ENCODE results near the gene SLC34A1. TPM values are rescaled to one million over a fixed set of nuclear protein-coding genes. Genes with fewer than 3 reads are reported as not detected.

The SLC34A1 gene
- total RNA-seq, 1 experiment from 2014 or later = 0.19 TPM

GRCh38 chr5:177446200-177447065, 62.2 kb downstream of the SLC34A1 start, which contains the start of gene PRR7:
Gene PRR7 (plus strand): TSS chr5:177446814. CDS start chr5:177455068, 8,254 bp downstream.
- CTCF ChIA-PET = interaction anchor here (0.6 to 6.8 kb wide), 5 partner anchors 17 to 487 kb away, joined by 3 to 57 read pairs (median 5); no protein-coding TSS in a partner anchor
- BruUV-seq (replicated peaks) = no TSS peak
- H3K4me1 Mint-ChIP-seq (ENCODE audit: low read depth, unreplicated experiment) = peaks cover 22% of the 10 kb centered on the region
- peak within 1 kb of the TSS; percentile 70 for H3K4me3 Mint-ChIP-seq (ENCODE audit: low read depth, unreplicated experiment)
- peaks cover 77% of the 10 kb centered on the region for H3K36me3 Mint-ChIP-seq (ENCODE audit: insufficient read depth, unreplicated experiment)
- peak; percentile 88 for DNase-seq
- TF ChIP-seq CTCF (IDR thresholded peaks at IDR 0.05; ENCODE audit: unreplicated experiment) = no peak
- H3K9me3 Mint-ChIP-seq (ENCODE audit: low read depth, unreplicated experiment) = no peaks in the 10 kb centered on the region
- intact Hi-C loops (cut with micrococcal nuclease; ENCODE audit: unreplicated experiment) = no loop called here
- peak within 1 kb of the TSS; percentile 81 for H3K27ac Mint-ChIP-seq (ENCODE audit: unreplicated experiment)
- no peaks in the 10 kb centered on the region for H3K27me3 Mint-ChIP-seq (ENCODE audit: unreplicated experiment)

GRCh38 chr5:177447066-177447610, 62.9 kb downstream of the SLC34A1 start:
- Mint-ChIP-seq H3K27me3 (ENCODE audit: unreplicated experiment) (no peaks in the 10 kb centered on the region), H3K4me3 (ENCODE audit: low read depth, unreplicated experiment) (peak overlapping the region; percentile 70), H3K9me3 (ENCODE audit: low read depth, unreplicated experiment) (no peaks in the 10 kb centered on the region), H3K27ac (ENCODE audit: unreplicated experiment) (peak overlapping the region; percentile 50), H3K36me3 (ENCODE audit: insufficient read depth, unreplicated experiment) (peaks cover 75% of the 10 kb centered on the region), H3K4me1 (ENCODE audit: low read depth, unreplicated experiment) (peaks cover 29% of the 10 kb centered on the region)
- intact Hi-C loops (cut with micrococcal nuclease; ENCODE audit: unreplicated experiment) = no loop called here
- BruUV-seq (replicated peaks) = no TSS peak
- CTCF ChIA-PET = interaction anchor here (0.6 to 6.8 kb wide), 8 partner anchors 20 to 643 kb away, joined by 4 to 57 read pairs (median 7); partner anchors contain the start of genes FGFR4 and GRK6
- DNase-seq = peak; percentile 82
- TF ChIP-seq CTCF (IDR thresholded peaks at IDR 0.05; ENCODE audit: unreplicated experiment) = no peak

DNA sequence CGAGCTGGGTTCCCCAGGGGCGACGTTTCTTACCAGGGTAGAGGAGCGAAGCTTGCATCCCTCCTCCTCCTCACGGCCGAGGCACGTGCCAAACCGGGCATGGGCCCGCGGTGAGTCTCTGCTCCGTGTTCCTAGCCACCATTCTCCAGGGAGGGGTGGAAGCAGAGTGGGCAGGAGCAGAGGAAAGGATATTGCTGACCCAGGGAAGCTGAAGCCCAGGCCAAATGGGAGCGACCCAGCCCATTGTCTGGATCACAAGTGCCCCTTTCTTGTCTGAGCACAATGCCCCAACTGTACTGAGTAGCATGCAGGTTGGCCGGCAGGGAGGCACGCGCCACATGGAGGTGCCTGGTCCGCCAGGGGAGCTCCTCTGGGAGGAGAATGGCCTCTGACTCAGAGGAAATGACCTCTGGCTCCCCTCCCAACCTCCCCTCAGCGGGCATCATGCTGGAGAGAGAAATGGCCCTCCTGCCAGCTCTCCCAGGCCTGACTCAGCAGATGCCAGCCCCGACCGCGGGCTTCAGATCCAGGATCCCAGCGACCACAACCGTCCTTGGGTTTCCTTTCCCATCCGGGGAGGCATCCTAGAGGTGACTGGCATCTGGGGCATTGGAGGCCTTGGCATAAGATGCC, 63.5 kb downstream of the SLC34A1 start:
- no peak for TF ChIP-seq CTCF (IDR thresholded peaks at IDR 0.05; ENCODE audit: unreplicated experiment)

More for the DNA sequence above, 63.5 kb downstream of the SLC34A1 start:
- DNase-seq = peak; percentile 95
- Mint-ChIP-seq H3K9me3 (ENCODE audit: low read depth, unreplicated experiment) (no peaks in the 10 kb centered on the region), H3K4me1 (ENCODE audit: low read depth, unreplicated experiment) (peaks cover 34% of the 10 kb centered on the region), H3K36me3 (ENCODE audit: insufficient read depth, unreplicated experiment) (peaks cover 73% of the 10 kb centered on the region), H3K27me3 (ENCODE audit: unreplicated experiment) (no peaks in the 10 kb centered on the region), H3K27ac (ENCODE audit: unreplicated experiment) (peak overlapping the region; percentile 50), H3K4me3 (ENCODE audit: low read depth, unreplicated experiment) (peak overlapping the region; percentile 70)
- intact Hi-C loops (cut with micrococcal nuclease; ENCODE audit: unreplicated experiment) = no loop called here
- BruUV-seq (replicated peaks) = no TSS peak
- CTCF ChIA-PET = interaction anchor here (0.6 to 6.8 kb wide), 10 partner anchors 21 to 642 kb away, joined by 3 to 57 read pairs (median 6); partner anchors contain the start of genes FGFR4 and GRK6

Other genes starting within 250 kb of the SLC34A1 start
- gene RAB24, start 80.7 kb upstream of the SLC34A1 start, total RNA-seq (2022) = 34.0 and 41.1 TPM in 2 replicates
- 215 and 217 TPM in 2 replicates for gene PRELID1, start 80.6 kb upstream of the SLC34A1 start, total RNA-seq (2022)
- gene MXD3, start 72.5 kb upstream of the SLC34A1 start, total RNA-seq (2022) = 24.3 and 36.3 TPM in 2 replicates
- gene LMAN2, start 32.8 kb upstream of the SLC34A1 start, total RNA-seq (2022) = 278 and 305 TPM in 2 replicates
- 12.9 and 13.0 TPM in 2 replicates for gene RGS14, start 26.5 kb upstream of the SLC34A1 start, total RNA-seq (2022)
- gene PFN3, start 16.2 kb downstream of the SLC34A1 start, total RNA-seq (2022) = not detected in 2 replicates
- gene F12, start 25.1 kb downstream of the SLC34A1 start, total RNA-seq (2022) = 14.3 and 20.2 TPM in 2 replicates
- gene GRK6, start 42.2 kb downstream of the SLC34A1 start, total RNA-seq (2022) = 64.6 and 72.6 TPM in 2 replicates
- 25.2 and 27.6 TPM in 2 replicates for gene PRR7, start 62.4 kb downstream of the SLC34A1 start, total RNA-seq (2022)
- 207 and 218 TPM in 2 replicates for gene DBN1, start 89.2 kb downstream of the SLC34A1 start, total RNA-seq (2022)
- gene PDLIM7, start 113.2 kb downstream of the SLC34A1 start, total RNA-seq (2022) = 400 and 420 TPM in 2 replicates
- gene DOK3, start 125.4 kb downstream of the SLC34A1 start, total RNA-seq (2022) = 14.5 and 15.7 TPM in 2 replicates
- 101 and 132 TPM in 2 replicates for gene DDX41, start 132.5 kb downstream of the SLC34A1 start, total RNA-seq (2022)
- gene FAM193B, start 170.1 kb downstream of the SLC34A1 start, total RNA-seq (2022) = 92.0 and 97.0 TPM in 2 replicates
- gene TMED9, start 207.8 kb downstream of the SLC34A1 start, total RNA-seq (2022) = 275 and 294 TPM in 2 replicates
- 48.8 and 55.7 TPM in 2 replicates for gene B4GALT7, start 215.7 kb downstream of the SLC34A1 start, total RNA-seq (2022)

Measured in Calu3 (cell line).